ENCODE results near the gene SCRN2.

DNA sequence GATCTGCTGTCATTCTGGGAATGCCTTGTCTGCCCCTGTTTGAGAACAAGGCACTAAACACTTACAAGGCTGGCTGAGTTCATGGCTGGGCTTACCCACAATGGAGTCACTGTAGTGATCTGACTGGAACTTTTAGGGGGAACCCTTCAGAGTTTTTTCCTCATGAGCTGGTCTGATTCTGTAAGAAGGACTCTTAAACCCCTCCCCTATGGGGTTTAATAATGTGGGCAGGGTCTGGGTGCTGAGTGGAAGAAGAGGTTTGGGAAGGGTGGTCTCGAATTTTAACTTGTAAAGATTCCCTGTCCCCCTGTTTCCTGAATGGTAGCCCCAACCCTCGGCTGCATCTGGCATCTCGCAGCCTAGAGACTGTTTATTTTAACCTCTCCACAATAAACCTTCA lies 50.0 kb downstream of the SCRN2 start:
- no peak for TF ChIP-seq CTCF (IDR thresholded peaks at IDR 0.05 in 4 of 5, conservative IDR thresholded peaks at IDR 0.05 in 1 of 5)
- TF ChIP-seq POLR2A (IDR thresholded peaks at IDR 0.05) = no peak
